ENCODE data around the gene SYT12.
A peak's percentile ranks its signal among the peaks of the same experiment; 100 is the strongest.

Gene SYT12

GRCh38 chr11:67029146-67029545 lies 6.2 kb downstream of the SYT12 start:
- DNase-seq: no peak

- DNase-seq: no peak
Measured at GRCh38 chr11:67030976-67031375, 8.0 kb downstream of the SYT12 start.

GRCh38 chr11:67031791-67032561 lies 9.0 kb downstream of the SYT12 start:
- DNase-seq: no peak

- DNase-seq: no peak
Measured at GRCh38 chr11:67032830-67033551, 10.1 kb downstream of the SYT12 start.

GRCh38 chr11:67033661-67034166 lies 10.8 kb downstream of the SYT12 start:
- no peak for DNase-seq

- no peak for DNase-seq
Measured at GRCh38 chr11:67034350-67034749, 11.4 kb downstream of the SYT12 start.

- no peak for DNase-seq
Measured at GRCh38 chr11:67040147-67040546, 17.2 kb downstream of the SYT12 start.

GRCh38 chr11:67041602-67042001 lies 18.7 kb downstream of the SYT12 start:
- DNase-seq: no peak

- no peak for DNase-seq
Measured at GRCh38 chr11:67043572-67044349, 20.8 kb downstream of the SYT12 start.

GRCh38 chr11:67044496-67044895 lies 21.6 kb downstream of the SYT12 start:
- no peak for DNase-seq

- DNase-seq: no peak
Measured at GRCh38 chr11:67045314-67045713, 22.4 kb downstream of the SYT12 start.

- no peak for DNase-seq
Measured at GRCh38 chr11:67048515-67049130, 25.7 kb downstream of the SYT12 start.

- no peak for DNase-seq
Measured at GRCh38 chr11:67050139-67050538, 27.2 kb downstream of the SYT12 start.

- DNase-seq: no peak
Measured at GRCh38 chr11:67051180-67051893, 28.4 kb downstream of the SYT12 start.

- no peak for DNase-seq
Measured at GRCh38 chr11:67051945-67052488, 29.1 kb downstream of the SYT12 start.

GRCh38 chr11:67052891-67053290 lies 30.0 kb downstream of the SYT12 start:
- no peak for DNase-seq

GRCh38 chr11:67053896-67054329 lies 31.0 kb downstream of the SYT12 start:
- peak; percentile 45 for DNase-seq

GRCh38 chr11:67054346-67054835 lies 31.5 kb downstream of the SYT12 start:
- DNase-seq: no peak

- no peak for DNase-seq
Measured at GRCh38 chr11:67054836-67055523, 32.0 kb downstream of the SYT12 start.

- DNase-seq: no peak
Measured at GRCh38 chr11:67055812-67056211, 32.9 kb downstream of the SYT12 start.
